ENCODE data around the gene PRR23A. TPM values are rescaled to one million over a fixed set of nuclear protein-coding genes. Genes with fewer than 3 reads are reported as not detected.
"Not testable (repeated sequence)": the region's sequence is repeated elsewhere in the genome, so short reads cannot be mapped to it uniquely, and the experiment has no call there.

Gene PRR23A
- total RNA-seq, 6 experiments from 2014 or later: not detected

DNA sequence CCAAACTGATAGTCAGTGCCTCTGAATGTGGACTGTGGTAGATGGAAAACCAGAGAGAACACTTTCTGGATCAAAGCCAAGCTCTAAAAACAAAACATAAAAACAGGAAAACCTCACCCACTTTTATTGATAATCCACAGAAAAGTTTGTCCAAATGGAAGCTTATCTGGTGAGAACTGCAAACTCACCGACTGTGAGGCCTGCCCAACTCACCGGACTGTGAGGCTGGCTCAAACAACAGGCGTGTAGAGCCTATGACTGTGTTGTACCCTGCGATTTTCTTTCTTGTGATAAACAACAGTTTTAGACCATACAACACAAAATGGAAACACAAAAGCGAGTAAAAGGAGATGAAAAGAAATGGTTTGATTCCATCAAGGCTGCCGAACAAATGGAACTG, 31.4 kb upstream of the PRR23A start:
- TF ChIP-seq, protein P1, sequence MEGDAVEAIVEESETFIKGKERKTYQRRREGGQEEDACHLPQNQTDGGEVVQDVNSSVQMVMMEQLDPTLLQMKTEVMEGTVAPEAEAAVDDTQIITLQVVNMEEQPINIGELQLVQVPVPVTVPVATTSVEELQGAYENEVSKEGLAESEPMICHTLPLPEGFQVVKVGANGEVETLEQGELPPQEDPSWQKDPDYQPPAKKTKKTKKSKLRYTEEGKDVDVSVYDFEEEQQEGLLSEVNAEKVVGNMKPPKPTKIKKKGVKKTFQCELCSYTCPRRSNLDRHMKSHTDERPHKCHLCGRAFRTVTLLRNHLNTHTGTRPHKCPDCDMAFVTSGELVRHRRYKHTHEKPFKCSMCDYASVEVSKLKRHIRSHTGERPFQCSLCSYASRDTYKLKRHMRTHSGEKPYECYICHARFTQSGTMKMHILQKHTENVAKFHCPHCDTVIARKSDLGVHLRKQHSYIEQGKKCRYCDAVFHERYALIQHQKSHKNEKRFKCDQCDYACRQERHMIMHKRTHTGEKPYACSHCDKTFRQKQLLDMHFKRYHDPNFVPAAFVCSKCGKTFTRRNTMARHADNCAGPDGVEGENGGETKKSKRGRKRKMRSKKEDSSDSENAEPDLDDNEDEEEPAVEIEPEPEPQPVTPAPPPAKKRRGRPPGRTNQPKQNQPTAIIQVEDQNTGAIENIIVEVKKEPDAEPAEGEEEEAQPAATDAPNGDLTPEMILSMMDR (IDR thresholded peaks at IDR 0.05): no peak
- DNase-seq: no peak
- Mint-ChIP-seq H3K27ac (no peak overlapping the region), H3K27me3 (ENCODE audit: insufficient read depth) (no peaks in the 10 kb centered on the region; the same call in 1 of the 2 replicates), H3K36me3 (ENCODE audit: low read depth) (no peaks in the 10 kb centered on the region), H3K4me3 (no peak overlapping the region), H3K4me1 (ENCODE audit: low read depth) (no peaks in the 10 kb centered on the region), H3K9me3 (no peaks in the 10 kb centered on the region)

DNA sequence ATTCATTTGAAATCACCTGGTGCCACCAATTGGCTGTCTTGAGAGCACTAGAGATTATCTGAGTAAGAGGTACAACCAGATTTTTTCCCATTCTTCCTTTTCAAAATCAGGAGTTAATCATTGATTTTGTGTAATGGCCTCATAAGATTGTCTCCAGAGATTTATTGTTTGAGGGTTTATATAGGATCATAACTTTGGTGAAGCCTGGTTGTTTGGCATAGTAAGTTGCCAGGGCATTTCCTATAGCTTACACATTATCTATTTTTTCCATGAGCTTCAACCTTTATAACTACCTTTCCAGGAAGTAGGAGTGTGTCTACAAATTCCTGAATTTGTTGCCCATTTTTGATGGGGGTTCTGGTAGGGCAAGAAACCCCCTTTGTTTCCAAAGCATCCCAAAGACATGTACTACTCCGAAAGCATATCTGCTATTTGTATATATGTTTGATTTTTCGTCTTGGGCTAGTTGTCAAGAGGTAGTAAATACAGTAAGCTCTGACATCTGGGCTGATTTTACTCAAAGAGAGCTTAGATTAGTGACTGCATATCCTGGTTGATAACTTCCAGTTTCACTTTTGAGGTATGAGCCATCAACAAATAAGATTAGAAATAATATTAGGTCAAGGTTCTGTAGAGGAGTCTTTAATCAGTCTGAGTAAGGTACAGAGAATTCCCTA, 26.4 kb upstream of the PRR23A start:
- no peak for DNase-seq
- Mint-ChIP-seq H3K4me1 (ENCODE audit: low read depth) (no peaks in the 10 kb centered on the region), H3K27me3 (ENCODE audit: insufficient read depth) (no peaks in the 10 kb centered on the region; the same call in 1 of the 2 replicates), H3K27ac (no peak overlapping the region), H3K4me3 (no peak overlapping the region), H3K9me3 (no peaks in the 10 kb centered on the region; the same call in 1 of the 2 replicates), H3K36me3 (ENCODE audit: low read depth) (no peaks in the 10 kb centered on the region)
- TF ChIP-seq, protein P1 (IDR thresholded peaks at IDR 0.05): no peak

DNA sequence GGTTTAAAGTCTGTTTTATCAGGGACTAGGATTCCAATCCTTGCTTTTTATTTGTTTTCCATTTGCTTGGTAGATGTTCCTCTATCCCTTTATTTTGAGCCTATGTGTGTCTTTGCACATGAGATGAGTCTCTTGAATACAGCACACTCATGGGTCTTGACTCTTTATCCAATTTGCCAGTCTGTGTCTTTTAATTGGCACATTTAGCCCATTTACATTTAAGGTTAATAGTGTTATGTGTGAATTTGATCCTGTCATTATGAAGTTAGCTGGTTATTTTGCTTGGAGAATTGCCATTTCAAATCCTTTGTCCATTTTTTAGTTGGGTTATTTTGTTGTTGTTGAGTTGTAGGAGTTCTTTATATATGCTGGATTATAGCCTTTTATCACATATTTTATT, 24.5 kb upstream of the PRR23A start:
- DNase-seq; H3K4me3 Mint-ChIP-seq; H3K27me3 Mint-ChIP-seq (ENCODE audit: insufficient read depth); H3K27ac Mint-ChIP-seq; H3K4me1 Mint-ChIP-seq (ENCODE audit: low read depth); H3K9me3 Mint-ChIP-seq; H3K36me3 Mint-ChIP-seq (ENCODE audit: low read depth): not testable (repeated sequence)

DNA sequence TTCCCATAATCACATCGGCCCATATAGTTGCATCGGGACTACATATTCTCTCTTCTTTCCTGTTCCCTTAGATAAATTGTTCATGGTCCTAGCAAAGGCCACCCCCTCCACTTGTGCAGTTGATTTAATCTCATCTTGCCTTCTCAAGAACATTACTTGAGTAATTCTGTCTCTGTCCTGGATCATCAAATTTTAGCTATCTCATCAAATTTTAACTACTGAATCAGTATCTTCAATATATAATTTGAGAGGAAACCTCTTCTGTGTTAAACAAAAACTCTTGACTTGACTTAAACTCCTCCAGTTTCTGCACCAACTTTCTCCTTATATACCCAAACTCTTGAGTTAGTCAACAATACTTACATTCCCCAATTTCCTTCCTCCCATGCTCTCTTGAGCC, 18.9 kb upstream of the PRR23A start:
- H3K27me3 Mint-ChIP-seq (ENCODE audit: insufficient read depth): no peaks in the 10 kb centered on the region
- TF ChIP-seq, protein P1 (IDR thresholded peaks at IDR 0.05): no peak
- no peak overlapping the region for H3K4me3 Mint-ChIP-seq
- no peak for DNase-seq
- H3K4me1 Mint-ChIP-seq (ENCODE audit: low read depth): no peaks in the 10 kb centered on the region
- no peaks in the 10 kb centered on the region for H3K9me3 Mint-ChIP-seq
- no peaks in the 10 kb centered on the region for H3K36me3 Mint-ChIP-seq (ENCODE audit: low read depth)
- no peak overlapping the region for H3K27ac Mint-ChIP-seq

DNA sequence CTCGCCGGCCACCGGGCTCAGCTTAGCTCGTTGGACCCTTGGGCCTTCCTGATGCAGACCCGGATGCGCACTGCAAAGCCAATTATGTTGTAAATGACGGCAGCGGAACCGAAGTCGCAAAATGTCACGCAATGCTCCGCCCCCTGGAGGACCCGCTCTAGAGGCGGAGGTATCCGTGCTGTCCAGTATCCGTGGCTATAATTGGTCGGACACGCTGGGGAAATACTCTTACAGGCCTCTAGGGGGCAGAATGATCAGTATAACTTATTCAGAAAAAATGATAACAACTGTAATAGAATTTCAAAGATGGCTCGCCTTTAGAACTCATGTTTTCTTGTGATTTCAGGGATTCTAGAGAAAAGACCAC, 14.8 kb upstream of the PRR23A start, which contains the start of gene PRR23B:
Gene PRR23B (minus strand): TSS at position 59 of the 367 bp plus-strand sequence. CDS start 265 bp downstream, outside the sequence.
- Mint-ChIP-seq H3K4me3 (no peak within 1 kb of the TSS), H3K27ac (no peak within 1 kb of the TSS), H3K36me3 (ENCODE audit: low read depth) (no peaks in the 10 kb centered on the region), H3K27me3 (ENCODE audit: insufficient read depth) (no peaks in the 10 kb centered on the region; the same call in 1 of the 2 replicates), H3K9me3 (peaks cover 8% of the 10 kb centered on the region), H3K4me1 (ENCODE audit: low read depth) (no peaks in the 10 kb centered on the region)
- no peak for DNase-seq
- TF ChIP-seq, protein P1 (IDR thresholded peaks at IDR 0.05): peak; percentile 45

DNA sequence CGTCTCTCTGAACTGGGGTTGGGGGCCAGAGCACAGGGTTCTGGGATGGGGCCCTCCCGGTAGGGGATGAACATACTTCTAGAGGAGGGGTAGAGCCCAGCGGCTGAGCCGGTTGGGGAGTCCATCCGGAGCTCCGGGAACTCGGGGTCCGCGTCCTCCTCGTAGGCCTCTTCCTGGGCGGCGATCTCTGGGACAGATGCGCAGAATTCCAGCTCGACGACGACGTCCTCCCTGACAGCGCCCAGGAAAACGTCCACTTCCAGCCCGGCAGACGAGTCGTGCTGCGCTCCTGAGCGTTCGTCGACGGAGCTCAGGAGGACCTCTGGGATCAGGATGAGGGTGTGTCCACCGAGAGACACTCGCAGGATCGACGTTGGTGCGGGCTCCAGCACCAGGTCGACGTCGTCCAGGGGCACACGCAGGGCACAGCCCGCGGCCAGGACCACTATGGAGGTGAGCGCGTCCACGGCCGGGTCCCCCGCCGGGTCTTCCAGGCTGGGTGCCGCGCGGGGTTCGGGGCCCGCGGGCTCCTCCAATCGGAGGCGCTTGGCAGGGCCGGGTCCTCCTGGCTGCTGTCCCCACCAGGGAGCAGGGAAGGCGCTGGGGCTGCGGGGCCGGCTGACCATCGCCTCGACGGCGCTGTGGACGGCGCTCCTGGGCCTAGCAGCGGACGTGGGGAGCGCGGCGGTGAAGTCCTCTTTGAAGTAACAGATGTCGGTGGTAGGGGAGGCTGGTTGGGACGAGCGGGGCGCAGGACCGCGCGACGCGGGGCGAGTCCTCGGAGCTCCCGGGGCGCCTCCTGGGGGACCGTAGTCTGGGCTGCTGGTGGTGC, 14.2 kb upstream of the PRR23A start:
- no peaks in the 10 kb centered on the region; the same call in 1 of the 2 replicates for H3K27me3 Mint-ChIP-seq (ENCODE audit: insufficient read depth)
- H3K4me3 Mint-ChIP-seq: no peak overlapping the region
- peaks cover 8% of the 10 kb centered on the region for H3K9me3 Mint-ChIP-seq
- DNase-seq: no peak
- no peak overlapping the region for H3K27ac Mint-ChIP-seq
- H3K4me1 Mint-ChIP-seq (ENCODE audit: low read depth): no peaks in the 10 kb centered on the region
- TF ChIP-seq, protein P1 (IDR thresholded peaks at IDR 0.05): no peak
- H3K36me3 Mint-ChIP-seq (ENCODE audit: low read depth): no peaks in the 10 kb centered on the region
